GM12873 (cell line): ENCODE data around the gene GPR137C.

Experiments
- TF ChIP-seq, protein P1 (sequence below): IDR thresholded peaks from 2 replicates; pipeline ENCODE4 v1.5.1; 2012; ENCODE audit warnings: low read depth, mild to moderate bottlenecking, moderate library complexity, low read length, control low read depth; ENCODE audit not compliant: insufficient read depth; ENCODE audit errors: missing control alignments

Gene GPR137C

DNA sequence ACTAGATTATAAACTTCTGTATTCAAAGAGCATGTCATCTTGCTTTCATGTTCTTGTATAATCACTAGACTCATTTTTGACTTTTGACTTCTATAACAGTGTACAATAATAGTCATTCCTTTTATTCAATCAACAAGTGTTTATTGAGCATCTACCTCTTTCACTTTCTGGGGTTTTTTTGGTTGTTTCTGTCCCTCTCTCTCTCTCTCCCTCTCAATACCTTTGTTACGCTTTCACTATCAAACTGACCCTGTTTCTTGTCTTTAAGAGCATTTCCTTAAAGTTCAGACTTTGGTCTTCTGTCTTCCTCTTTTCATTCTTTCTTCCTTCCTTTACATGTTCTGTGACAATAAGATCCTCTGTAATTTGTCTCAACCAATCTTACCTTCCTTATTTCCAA, 49.5 kb downstream of the GPR137C start:
- TF ChIP-seq, protein P1, sequence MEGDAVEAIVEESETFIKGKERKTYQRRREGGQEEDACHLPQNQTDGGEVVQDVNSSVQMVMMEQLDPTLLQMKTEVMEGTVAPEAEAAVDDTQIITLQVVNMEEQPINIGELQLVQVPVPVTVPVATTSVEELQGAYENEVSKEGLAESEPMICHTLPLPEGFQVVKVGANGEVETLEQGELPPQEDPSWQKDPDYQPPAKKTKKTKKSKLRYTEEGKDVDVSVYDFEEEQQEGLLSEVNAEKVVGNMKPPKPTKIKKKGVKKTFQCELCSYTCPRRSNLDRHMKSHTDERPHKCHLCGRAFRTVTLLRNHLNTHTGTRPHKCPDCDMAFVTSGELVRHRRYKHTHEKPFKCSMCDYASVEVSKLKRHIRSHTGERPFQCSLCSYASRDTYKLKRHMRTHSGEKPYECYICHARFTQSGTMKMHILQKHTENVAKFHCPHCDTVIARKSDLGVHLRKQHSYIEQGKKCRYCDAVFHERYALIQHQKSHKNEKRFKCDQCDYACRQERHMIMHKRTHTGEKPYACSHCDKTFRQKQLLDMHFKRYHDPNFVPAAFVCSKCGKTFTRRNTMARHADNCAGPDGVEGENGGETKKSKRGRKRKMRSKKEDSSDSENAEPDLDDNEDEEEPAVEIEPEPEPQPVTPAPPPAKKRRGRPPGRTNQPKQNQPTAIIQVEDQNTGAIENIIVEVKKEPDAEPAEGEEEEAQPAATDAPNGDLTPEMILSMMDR: no peak

- TF ChIP-seq, protein P1: no peak
These were observed 54.4 kb downstream of the GPR137C start for GRCh38 chr14:52607061-52607460.

DNA sequence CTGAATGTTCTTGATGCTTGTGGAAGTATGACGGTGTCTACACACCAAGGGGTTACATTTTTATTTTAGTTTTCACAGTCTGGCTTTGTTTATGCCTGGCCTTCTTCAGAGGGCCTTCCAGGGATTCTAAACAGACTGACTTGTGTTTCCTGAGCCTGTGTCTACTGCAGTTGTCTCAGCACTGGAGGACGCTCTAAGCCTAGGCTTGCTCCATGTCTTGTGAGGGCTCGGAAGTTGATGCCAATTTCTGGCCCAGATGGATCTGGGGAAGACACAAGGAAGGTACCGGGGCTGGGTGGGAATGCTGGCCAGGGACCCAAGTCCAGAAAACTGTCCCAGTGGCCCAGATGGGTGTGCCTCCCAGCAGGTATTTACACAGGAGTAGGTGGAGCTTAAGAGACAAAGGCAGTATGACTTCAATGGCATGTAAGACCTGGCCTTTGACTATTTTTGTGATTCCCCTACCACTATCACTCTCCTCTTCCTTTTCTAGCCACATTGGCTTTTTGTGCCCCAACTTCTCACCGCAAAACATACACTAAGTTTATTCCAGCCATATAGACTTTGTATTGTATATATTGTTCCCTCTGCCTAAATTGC, 56.9 kb downstream of the GPR137C start:
- TF ChIP-seq, protein P1: no peak

DNA sequence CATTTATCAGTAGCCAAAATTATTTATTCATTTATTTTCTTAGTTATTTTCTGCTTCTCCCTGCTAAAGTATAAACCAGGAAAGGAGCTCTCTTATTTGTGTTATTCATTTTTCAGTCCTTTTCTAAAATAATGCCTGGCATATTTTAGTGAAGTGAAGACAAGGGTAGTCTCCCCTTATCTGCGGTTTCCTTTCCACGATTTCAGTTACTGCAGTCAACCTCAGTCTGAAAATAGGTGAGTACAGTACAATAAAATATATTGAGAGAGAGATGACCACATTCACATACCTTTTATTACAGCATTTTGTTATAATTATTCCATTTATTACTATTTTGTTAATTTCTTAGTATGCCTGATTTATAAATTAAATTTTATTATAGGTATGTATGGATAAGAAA, 57.6 kb downstream of the GPR137C start:
- TF ChIP-seq, protein P1: no peak

GRCh38 chr14:52618602-52619001, 66.0 kb downstream of the GPR137C start:
- TF ChIP-seq, protein P1: no peak

- TF ChIP-seq, protein P1: no peak
These were observed 67.1 kb downstream of the GPR137C start for GRCh38 chr14:52619687-52620086.

DNA sequence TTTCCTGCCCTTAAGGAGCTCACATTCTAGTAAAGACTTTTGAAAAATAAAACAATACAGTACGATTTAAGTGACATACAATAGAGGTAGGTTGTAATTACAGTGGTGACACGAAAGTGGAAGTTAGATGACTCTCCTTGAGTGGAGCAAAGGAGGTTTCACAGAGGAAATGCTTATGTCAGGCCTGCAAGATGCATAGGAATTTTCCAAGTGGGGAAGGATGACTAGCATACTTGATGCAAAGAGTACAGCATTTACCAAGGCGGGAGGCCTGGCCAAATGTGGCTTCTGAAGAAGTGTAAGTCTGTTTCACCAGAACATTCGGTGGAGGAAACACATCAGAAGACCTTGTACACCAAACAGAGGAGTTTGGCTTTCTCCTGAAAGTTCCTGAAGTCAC, 87.5 kb downstream of the GPR137C start:
- TF ChIP-seq, protein P1: no peak
